ENCODE data around the gene PUM2. TPM values are rescaled to one million over a fixed set of nuclear protein-coding genes. Genes with fewer than 3 reads are reported as not detected.

PUM2 gene
- polyA plus RNA-seq, 1 of the 3 experiments (the other 2 are of a cell fraction), result 19.7 TPM

DNA sequence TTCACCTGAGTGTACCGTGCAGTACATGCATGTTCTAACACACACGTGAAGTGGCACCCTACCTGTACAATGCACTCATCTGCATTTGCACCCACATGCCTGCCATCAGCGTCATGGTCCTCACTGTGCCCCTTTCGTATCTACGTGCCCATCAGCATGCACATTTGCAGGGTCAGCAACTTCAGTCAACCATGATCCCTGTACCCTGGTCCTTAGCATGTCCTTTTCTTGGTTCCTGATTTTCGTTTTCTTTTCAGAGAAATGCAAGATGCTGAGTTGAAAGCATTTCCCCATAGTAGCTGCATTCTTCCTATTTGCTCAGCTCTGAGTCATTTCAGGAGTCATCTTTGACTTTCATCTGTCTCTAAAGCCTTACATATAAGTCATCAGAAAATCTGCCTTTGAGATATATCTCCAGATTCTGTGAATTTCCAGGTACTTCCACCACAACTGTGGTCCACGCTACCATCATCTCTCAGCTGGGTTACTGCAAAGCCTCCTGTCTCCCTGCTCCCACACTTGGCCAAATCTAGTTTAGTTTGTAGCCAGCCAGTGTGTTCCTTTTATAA, 14.7 kb upstream of the PUM2 start (continued):
- no peak for TF ChIP-seq CTCF (IDR thresholded peaks at IDR 0.05)
- no peak for TF ChIP-seq SIN3A (IDR thresholded peaks at IDR 0.05; ENCODE audit: borderline replicate concordance, low read depth, low read length)
- no peak for TF ChIP-seq USF1 (IDR thresholded peaks at IDR 0.05; ENCODE audit: borderline replicate concordance, low read depth)
- TF ChIP-seq YY1 (IDR thresholded peaks at IDR 0.05; ENCODE audit: low read depth), result no peak
- TF ChIP-seq, protein P1, sequence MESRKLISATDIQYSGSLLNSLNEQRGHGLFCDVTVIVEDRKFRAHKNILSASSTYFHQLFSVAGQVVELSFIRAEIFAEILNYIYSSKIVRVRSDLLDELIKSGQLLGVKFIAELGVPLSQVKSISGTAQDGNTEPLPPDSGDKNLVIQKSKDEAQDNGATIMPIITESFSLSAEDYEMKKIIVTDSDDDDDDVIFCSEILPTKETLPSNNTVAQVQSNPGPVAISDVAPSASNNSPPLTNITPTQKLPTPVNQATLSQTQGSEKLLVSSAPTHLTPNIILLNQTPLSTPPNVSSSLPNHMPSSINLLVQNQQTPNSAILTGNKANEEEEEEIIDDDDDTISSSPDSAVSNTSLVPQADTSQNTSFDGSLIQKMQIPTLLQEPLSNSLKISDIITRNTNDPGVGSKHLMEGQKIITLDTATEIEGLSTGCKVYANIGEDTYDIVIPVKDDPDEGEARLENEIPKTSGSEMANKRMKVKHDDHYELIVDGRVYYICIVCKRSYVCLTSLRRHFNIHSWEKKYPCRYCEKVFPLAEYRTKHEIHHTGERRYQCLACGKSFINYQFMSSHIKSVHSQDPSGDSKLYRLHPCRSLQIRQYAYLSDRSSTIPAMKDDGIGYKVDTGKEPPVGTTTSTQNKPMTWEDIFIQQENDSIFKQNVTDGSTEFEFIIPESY (IDR thresholded peaks at IDR 0.05; ENCODE audit: borderline replicate concordance, low read depth), result no peak
- TF ChIP-seq FOXM1 (IDR thresholded peaks at IDR 0.05; ENCODE audit: low read depth), result no peak

DNA sequence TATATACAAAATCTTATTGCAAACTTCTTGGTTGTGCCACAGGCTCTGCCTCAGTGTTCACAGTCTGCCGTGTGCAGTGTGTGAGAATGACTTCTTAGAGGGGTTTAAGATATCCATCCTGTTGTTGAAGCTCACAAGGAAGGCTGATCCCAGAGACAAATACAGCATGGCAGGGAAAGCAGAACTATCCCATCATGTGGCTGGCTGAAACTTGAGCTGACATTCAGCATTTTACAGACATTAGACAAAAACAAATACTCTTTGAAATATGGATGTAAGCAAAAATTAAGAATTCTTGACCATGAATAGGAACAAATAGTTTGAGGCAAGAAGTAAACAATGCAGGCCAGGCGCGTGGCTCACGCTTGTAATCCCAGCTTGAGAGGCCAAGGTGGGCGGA, 12.9 kb upstream of the PUM2 start:
- Histone ChIP-seq H3K9me3 (no peaks in the 10 kb centered on the region), H3K36me3 (replicated peaks in 1 of 2; ENCODE audit: control insufficient read depth in 1 of 2, insufficient read depth in 2 of 2, low read length in 1 of 2) (no peaks in the 10 kb centered on the region), H3K27ac (ENCODE audit: low read depth in 2 of 2, low read length in 1 of 2) (no peak overlapping the region), H3K4me1 (ENCODE audit: control insufficient read depth in 1 of 2, insufficient read depth in 2 of 2, low read depth in 1 of 2, low read length in 1 of 2) (peaks cover 0 to 9% of the 10 kb centered on the region in 2 experiments; a peak in 1 of 4 replicates), H3K4me2 (no peak overlapping the region), H4K20me1 (ENCODE audit: insufficient read depth) (no peaks in the 10 kb centered on the region), H3K9me2 (no peaks in the 10 kb centered on the region), H3K79me2 (ENCODE audit: insufficient read depth) (no peaks in the 10 kb centered on the region), H3F3A (replicated peaks; ENCODE audit: insufficient read depth) (peaks cover 17% of the 10 kb centered on the region), H2AFZ (ENCODE audit: low read depth) (no peak overlapping the region), H3K27me3 (ENCODE audit: insufficient read depth) (no peaks in the 10 kb centered on the region), H3K9ac (no peak overlapping the region), H3K4me3 (ENCODE audit: low read depth in 2 of 2, low read length in 1 of 2) (no peak overlapping the region)
- 99% methylated on average over 5 of the region's 5 CpGs for WGBS (ENCODE audit: low lambda C conversion rate)
- DNase-seq, result no peak
- CTCF ChIA-PET, result interaction anchor here (0.7 to 9.4 kb wide), 2 partner anchors 17 to 18 kb away, joined by 3 to 91 read pairs; no protein-coding TSS in a partner anchor
- TF ChIP-seq JUND (IDR thresholded peaks at IDR 0.05) (no peak), MEF2A (IDR thresholded peaks at IDR 0.05; ENCODE audit: borderline replicate concordance, low read depth) (no peak)
- POLR2A ChIA-PET, result no interaction called here

DNA sequence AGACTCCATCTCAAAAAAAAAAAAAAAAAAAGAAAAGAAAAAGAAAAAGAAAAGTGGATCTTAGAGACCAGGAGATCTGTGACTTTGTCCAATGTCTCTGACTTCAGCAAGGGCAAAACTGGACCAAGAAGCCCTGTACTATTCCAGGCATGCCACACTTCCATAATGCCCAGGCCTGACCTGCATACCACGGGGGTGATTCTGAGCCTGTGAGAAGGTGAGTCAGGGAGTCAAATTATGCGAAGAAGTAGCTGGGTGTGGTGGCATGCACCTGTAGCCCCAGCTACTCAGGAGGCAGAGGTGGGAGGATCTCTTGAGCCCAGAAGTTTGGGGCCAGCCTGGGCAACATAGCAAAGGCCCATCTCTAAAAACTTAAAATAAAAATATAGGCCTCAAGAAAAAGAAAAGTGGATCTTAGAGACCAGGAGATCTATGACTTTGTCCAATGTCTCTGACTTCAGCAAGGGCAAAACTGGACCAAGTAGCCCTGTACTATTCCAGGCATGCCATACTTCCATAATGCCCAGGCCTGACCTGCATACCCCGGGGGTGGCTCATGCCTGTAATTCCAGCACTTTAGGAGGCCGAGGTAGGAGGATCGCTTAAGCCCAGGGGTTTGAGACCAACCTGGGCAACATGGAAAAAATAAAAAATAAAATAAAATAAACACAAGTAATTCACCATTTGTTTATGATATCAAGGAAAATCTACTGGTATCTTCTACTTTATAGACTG, 12.2 kb upstream of the PUM2 start:
- ChIA-PET CTCF (interaction anchor here (9.4 kb wide), 1 partner anchor 18 kb away, joined by 91 read pairs; no protein-coding TSS in a partner anchor), POLR2A (no interaction called here)
- WGBS (ENCODE audit: low lambda C conversion rate), result 85% methylated on average over 5 of the region's 5 CpGs
- DNase-seq, result no peak
- Histone ChIP-seq H3K36me3 (replicated peaks in 1 of 2; ENCODE audit: control insufficient read depth in 1 of 2, insufficient read depth in 2 of 2, low read length in 1 of 2) (no peaks in the 10 kb centered on the region), H4K20me1 (ENCODE audit: insufficient read depth) (no peaks in the 10 kb centered on the region), H3K27ac (ENCODE audit: low read depth in 2 of 2, low read length in 1 of 2) (no peak overlapping the region), H3K4me1 (ENCODE audit: control insufficient read depth in 1 of 2, insufficient read depth in 2 of 2, low read depth in 1 of 2, low read length in 1 of 2) (peaks cover 0 to 9% of the 10 kb centered on the region in 2 experiments; a peak in 1 of 4 replicates), H3K27me3 (ENCODE audit: insufficient read depth) (no peaks in the 10 kb centered on the region), H3K4me3 (ENCODE audit: low read depth in 2 of 2, low read length in 1 of 2) (no peak overlapping the region), H3K4me2 (no peak overlapping the region), H2AFZ (ENCODE audit: low read depth) (no peak overlapping the region), H3K9ac (no peak overlapping the region), H3F3A (replicated peaks; ENCODE audit: insufficient read depth) (peaks cover 17% of the 10 kb centered on the region), H3K9me2 (no peaks in the 10 kb centered on the region), H3K79me2 (ENCODE audit: insufficient read depth) (no peaks in the 10 kb centered on the region), H3K9me3 (no peaks in the 10 kb centered on the region)
- TF ChIP-seq SIN3A (IDR thresholded peaks at IDR 0.05; ENCODE audit: borderline replicate concordance, low read depth, low read length), result no peak
- TF ChIP-seq, protein P2, sequence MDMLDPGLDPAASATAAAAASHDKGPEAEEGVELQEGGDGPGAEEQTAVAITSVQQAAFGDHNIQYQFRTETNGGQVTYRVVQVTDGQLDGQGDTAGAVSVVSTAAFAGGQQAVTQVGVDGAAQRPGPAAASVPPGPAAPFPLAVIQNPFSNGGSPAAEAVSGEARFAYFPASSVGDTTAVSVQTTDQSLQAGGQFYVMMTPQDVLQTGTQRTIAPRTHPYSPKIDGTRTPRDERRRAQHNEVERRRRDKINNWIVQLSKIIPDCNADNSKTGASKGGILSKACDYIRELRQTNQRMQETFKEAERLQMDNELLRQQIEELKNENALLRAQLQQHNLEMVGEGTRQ (IDR thresholded peaks at IDR 0.05; ENCODE audit: borderline replicate concordance, low read depth, low read length), result no peak
- no peak for TF ChIP-seq TEAD4 (IDR thresholded peaks at IDR 0.05; ENCODE audit: borderline replicate concordance, insufficient read depth)
- no peak for TF ChIP-seq NRF1 (IDR thresholded peaks at IDR 0.05; ENCODE audit: low read depth, low read length)
- no peak for TF ChIP-seq MAX (IDR thresholded peaks at IDR 0.05; ENCODE audit: low read depth)
- TF ChIP-seq EP300 (IDR thresholded peaks at IDR 0.05; ENCODE audit: borderline replicate concordance in 1 of 2, low read depth in 1 of 2, low read length in 1 of 2), result no peak

Measured in SK-N-SH (cell line).